ENCODE data around the gene PDCD10.

- TF ChIP-seq, protein P1, sequence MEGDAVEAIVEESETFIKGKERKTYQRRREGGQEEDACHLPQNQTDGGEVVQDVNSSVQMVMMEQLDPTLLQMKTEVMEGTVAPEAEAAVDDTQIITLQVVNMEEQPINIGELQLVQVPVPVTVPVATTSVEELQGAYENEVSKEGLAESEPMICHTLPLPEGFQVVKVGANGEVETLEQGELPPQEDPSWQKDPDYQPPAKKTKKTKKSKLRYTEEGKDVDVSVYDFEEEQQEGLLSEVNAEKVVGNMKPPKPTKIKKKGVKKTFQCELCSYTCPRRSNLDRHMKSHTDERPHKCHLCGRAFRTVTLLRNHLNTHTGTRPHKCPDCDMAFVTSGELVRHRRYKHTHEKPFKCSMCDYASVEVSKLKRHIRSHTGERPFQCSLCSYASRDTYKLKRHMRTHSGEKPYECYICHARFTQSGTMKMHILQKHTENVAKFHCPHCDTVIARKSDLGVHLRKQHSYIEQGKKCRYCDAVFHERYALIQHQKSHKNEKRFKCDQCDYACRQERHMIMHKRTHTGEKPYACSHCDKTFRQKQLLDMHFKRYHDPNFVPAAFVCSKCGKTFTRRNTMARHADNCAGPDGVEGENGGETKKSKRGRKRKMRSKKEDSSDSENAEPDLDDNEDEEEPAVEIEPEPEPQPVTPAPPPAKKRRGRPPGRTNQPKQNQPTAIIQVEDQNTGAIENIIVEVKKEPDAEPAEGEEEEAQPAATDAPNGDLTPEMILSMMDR (IDR thresholded peaks at IDR 0.05) = no peak
- TF ChIP-seq EP300 (IDR thresholded peaks at IDR 0.05) (no peak), POLR2A (IDR thresholded peaks at IDR 0.05) (no peak), POLR2AphosphoS5 (IDR thresholded peaks at IDR 0.05) (no peak)
Observed at GRCh38 chr3:167649746-167650145, 84.9 kb downstream of the PDCD10 start.
